Type B pancreatic cell (in vitro differentiated cells): ENCODE measurements around the gene MED27. TPM values are rescaled to one million over a fixed set of nuclear protein-coding genes. Genes with fewer than 3 reads are reported as not detected.

Experiments
- DNase-seq: peaks from one replicate; pipeline ENCODE4 v3.0.0; 2021; ENCODE audit warnings: mixed read lengths; ENCODE audit not compliant: unreplicated experiment; ENCODE audit errors: extremely low spot score
- H3K27ac Mint-ChIP-seq: 2 replicates; pipeline ENCODE4 v1.8.0; 2021; ENCODE audit warnings: mild to moderate bottlenecking, mixed read lengths
- H3K27me3 Mint-ChIP-seq: 2 replicates; pipeline ENCODE4 v1.8.0; 2021; ENCODE audit warnings: mixed read lengths
- H3K36me3 Mint-ChIP-seq: 2 replicates; pipeline ENCODE4 v1.8.0; 2021; ENCODE audit warnings: mixed read lengths
- H3K4me1 Mint-ChIP-seq: one replicate; pipeline ENCODE4 v1.8.0; 2021; ENCODE audit warnings: mixed read lengths; ENCODE audit not compliant: unreplicated experiment
- H3K4me3 Mint-ChIP-seq: 2 replicates; pipeline ENCODE4 v1.8.0; 2021; ENCODE audit warnings: mild to moderate bottlenecking, mixed read lengths
- H3K9me3 Mint-ChIP-seq: 2 replicates; pipeline ENCODE4 v1.8.0; 2021; ENCODE audit warnings: mixed read lengths
- total RNA-seq: library from RNA; stranded (reverse); gene quantifications from 2 replicates; pipeline ENCODE4 v1.2.1, GENCODE V29; 2021; ENCODE audit warnings: low replicate concordance
- TF ChIP-seq, protein P1 (sequence below): fragments of 200-600 bp; sonication (generic); conservative IDR thresholded peaks from 2 replicates; pipeline ENCODE4 v1.5.0; 2021; ENCODE audit warnings: antibody characterized with exemption, mild to moderate bottlenecking

The MED27 gene
- total RNA-seq, 1 donor from 2014 or later = 21.7 TPM

DNA sequence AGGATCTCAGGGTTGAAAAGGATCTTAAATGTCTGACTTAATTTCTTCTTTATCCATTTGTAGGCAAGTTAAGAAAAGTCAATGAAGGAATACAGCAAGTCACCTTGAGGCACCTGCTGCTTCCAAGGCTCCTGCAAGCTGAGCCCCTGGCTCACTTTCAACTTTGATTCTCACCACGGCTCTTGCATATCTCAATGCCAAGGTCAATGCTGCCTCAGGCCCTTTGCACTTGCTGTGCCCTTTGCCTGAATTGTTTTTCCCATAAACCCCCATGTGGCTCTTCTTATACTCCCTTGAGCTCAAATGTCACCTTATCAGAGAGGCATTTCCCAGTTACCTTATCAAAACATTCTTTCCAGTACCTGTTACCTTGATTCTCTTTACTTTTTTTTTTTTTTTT lies 195.4 kb downstream of the MED27 start:
- Mint-ChIP-seq H3K36me3 (no peaks in the 10 kb centered on the region), H3K27ac (no peak overlapping the region), H3K9me3 (no peaks in the 10 kb centered on the region), H3K4me3 (no peak overlapping the region), H3K4me1 (peaks cover 24% of the 10 kb centered on the region), H3K27me3 (no peaks in the 10 kb centered on the region)
- TF ChIP-seq, protein P1, sequence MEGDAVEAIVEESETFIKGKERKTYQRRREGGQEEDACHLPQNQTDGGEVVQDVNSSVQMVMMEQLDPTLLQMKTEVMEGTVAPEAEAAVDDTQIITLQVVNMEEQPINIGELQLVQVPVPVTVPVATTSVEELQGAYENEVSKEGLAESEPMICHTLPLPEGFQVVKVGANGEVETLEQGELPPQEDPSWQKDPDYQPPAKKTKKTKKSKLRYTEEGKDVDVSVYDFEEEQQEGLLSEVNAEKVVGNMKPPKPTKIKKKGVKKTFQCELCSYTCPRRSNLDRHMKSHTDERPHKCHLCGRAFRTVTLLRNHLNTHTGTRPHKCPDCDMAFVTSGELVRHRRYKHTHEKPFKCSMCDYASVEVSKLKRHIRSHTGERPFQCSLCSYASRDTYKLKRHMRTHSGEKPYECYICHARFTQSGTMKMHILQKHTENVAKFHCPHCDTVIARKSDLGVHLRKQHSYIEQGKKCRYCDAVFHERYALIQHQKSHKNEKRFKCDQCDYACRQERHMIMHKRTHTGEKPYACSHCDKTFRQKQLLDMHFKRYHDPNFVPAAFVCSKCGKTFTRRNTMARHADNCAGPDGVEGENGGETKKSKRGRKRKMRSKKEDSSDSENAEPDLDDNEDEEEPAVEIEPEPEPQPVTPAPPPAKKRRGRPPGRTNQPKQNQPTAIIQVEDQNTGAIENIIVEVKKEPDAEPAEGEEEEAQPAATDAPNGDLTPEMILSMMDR = no peak
- no peak for DNase-seq

DNA sequence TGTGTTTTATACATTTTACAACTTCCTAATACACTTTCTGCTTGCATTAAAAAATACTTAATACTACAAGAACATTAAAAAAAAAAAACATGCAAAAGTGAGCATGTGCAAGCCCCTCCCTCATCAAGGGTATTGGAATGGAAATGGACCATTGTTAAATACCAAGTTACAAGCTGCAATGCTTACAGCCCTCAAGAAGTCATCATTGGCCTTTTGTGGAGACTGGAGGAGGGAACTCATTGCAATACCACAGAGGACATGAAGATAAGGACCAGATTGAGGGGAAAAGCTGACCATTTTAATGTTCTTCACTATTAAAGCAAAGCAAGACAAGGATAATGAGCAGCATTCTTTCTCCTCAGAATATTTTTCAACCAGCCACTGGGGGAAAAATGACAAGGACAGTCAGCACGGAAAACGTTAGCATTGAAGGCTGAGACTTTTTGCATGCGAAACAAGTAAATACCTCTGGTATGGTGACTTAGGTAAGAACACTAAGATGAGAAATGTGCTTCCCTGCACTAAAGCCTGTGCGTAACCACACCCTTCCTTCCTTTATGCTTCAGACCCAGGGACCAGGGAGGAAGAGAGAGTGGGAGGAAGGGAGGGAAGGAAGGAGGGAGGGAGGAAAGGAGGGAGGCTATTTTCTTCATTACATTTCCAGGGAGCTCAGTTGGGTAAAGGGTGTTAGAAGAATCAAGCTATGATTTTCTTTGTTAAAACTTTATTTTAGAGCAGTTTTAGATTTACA lies 198.7 kb downstream of the MED27 start:
- Mint-ChIP-seq H3K9me3 (no peaks in the 10 kb centered on the region), H3K27me3 (no peaks in the 10 kb centered on the region), H3K4me3 (no peak overlapping the region), H3K27ac (no peak overlapping the region), H3K36me3 (no peaks in the 10 kb centered on the region), H3K4me1 (no peaks in the 10 kb centered on the region)
- DNase-seq = no peak
- TF ChIP-seq, protein P1 = no peak

DNA sequence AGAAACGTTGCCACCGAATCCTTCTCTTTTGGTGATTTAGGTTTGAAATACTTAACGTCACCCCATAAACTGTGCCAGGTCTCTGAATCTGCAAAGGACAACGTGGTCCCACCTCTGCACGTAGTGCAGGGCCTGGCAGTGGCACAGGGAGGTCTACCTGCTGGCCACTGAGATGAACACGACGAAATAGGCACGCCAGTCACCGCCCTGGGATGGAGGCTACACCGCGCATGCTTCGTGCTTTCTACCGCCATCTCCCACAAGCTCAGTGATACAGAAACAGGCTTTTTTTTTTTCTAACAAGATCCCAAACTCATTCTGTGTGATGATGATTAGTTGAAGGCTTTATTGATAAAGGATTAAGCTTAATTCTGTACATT lies 199.8 kb downstream of the MED27 start:
- H3K27me3 Mint-ChIP-seq = no peaks in the 10 kb centered on the region
- no peaks in the 10 kb centered on the region for H3K9me3 Mint-ChIP-seq

DNA sequence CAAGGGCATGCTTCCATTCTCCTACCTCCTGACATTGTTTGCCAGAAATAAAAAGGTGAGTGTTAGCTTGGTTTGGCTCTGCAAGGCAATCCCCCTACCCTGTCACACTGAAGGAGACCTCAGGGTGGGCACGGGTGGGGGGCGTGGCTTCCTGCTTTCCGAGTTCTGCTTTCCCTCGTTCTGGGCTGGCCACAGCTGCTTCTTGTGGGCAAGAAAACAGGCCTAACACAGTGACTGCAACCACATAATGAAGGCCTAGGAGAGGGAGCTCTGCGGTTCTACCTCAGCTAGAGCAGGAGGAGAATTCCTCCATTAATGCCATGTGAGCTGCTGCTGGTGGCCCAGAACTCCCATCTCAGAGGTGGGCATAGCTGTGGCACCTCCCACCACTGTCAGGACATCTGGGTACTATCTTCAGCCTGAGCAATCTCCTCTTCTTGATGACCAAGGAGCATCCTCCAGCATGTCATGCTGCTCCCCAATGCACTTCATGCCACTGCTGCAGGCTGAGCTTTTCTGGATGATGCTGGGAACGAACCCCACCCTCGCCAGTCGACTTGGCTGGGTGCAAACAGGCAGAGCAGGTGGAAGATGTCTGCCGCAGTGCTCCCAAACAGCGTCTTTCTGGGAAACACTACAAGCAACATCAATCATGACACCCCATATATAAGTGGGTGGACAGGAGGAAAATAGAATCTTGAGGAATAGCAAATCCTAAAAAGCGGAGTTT lies 200.3 kb downstream of the MED27 start:
- DNase-seq = no peak
- no peaks in the 10 kb centered on the region for H3K4me1 Mint-ChIP-seq
- H3K4me3 Mint-ChIP-seq = no peak overlapping the region
- no peaks in the 10 kb centered on the region for H3K9me3 Mint-ChIP-seq
- no peak overlapping the region for H3K27ac Mint-ChIP-seq
- no peaks in the 10 kb centered on the region for H3K36me3 Mint-ChIP-seq
- H3K27me3 Mint-ChIP-seq = no peaks in the 10 kb centered on the region
- TF ChIP-seq, protein P1 = no peak

More for the DNA sequence above, 199.8 kb downstream of the MED27 start:
- DNase-seq = no peak
- Mint-ChIP-seq H3K4me1 (no peaks in the 10 kb centered on the region), H3K4me3 (no peak overlapping the region), H3K27ac (no peak overlapping the region), H3K36me3 (no peaks in the 10 kb centered on the region)
- TF ChIP-seq, protein P1 = no peak

DNA sequence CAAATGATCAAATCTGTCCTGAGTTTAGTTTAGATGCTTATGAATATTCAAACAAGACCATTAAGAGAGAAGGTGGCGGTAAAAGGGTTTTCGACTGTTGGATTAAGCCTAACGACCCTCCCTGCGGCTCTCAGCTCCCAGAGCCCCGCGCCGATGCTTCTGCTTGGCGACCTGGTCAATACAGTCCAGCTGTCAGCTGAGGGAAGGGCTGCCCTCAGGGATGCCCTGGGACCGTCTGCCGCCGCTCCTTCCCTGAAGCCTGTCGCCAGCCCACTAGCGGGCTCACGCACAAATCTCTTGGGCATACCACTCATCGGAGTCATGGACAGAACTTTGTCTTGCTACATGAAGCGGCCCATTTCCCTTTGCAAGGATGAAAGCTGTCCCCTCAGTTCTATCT lies 203.2 kb downstream of the MED27 start:
- no peak overlapping the region for H3K4me3 Mint-ChIP-seq
- TF ChIP-seq, protein P1 = no peak
- DNase-seq = no peak
- H3K4me1 Mint-ChIP-seq = no peaks in the 10 kb centered on the region
- H3K9me3 Mint-ChIP-seq = no peaks in the 10 kb centered on the region
- H3K27me3 Mint-ChIP-seq = no peaks in the 10 kb centered on the region
- H3K27ac Mint-ChIP-seq = no peak overlapping the region
- H3K36me3 Mint-ChIP-seq = no peaks in the 10 kb centered on the region
